Measurements from ENCODE around the gene PRDM16. TPM values are rescaled to one million over a fixed set of nuclear protein-coding genes. Genes with fewer than 3 reads are reported as not detected.

The PRDM16 gene
- total RNA-seq, 4 donors from 2014 or later: 15.7 to 54.3 (median 27.6) TPM

DNA sequence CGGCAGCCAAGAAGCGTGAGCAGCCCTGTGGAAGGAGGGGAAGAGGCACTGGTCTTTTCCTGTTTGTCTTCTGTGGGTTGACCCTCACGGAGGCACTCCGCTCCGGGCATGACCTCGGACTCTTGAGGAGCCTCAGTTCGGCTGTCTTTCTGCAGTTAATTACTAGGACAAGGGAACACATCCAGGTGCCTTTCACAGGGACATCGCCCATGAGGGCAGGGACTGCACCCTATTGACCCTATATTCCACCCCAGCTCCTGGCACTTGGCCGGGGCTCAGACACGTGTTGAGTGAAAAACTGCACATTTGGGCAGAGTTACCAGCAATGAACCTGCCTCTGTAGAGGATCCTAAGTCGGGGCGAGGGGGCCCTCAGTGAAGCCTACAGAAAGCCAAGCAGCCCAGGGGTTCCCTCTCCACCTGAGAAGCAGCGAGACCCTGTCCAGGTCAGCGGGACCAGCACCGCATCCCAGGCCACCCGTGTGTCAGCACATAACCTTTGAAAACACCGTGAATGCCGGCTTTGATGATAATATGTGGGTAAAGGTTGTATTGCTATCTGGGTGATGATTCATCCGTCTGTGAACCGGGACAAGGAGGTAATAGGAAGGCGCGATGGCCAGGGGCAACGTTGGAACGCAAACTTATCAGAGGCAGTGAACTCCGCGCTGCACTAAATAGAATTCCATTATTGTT lies 224.0 kb downstream of the PRDM16 start:
- no peaks in the 10 kb centered on the region for H3K9me3 ChIP-seq
- TF ChIP-seq, protein P1, sequence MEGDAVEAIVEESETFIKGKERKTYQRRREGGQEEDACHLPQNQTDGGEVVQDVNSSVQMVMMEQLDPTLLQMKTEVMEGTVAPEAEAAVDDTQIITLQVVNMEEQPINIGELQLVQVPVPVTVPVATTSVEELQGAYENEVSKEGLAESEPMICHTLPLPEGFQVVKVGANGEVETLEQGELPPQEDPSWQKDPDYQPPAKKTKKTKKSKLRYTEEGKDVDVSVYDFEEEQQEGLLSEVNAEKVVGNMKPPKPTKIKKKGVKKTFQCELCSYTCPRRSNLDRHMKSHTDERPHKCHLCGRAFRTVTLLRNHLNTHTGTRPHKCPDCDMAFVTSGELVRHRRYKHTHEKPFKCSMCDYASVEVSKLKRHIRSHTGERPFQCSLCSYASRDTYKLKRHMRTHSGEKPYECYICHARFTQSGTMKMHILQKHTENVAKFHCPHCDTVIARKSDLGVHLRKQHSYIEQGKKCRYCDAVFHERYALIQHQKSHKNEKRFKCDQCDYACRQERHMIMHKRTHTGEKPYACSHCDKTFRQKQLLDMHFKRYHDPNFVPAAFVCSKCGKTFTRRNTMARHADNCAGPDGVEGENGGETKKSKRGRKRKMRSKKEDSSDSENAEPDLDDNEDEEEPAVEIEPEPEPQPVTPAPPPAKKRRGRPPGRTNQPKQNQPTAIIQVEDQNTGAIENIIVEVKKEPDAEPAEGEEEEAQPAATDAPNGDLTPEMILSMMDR (IDR thresholded peaks at IDR 0.05): no peak
- no peak for TF ChIP-seq POLR2A (IDR thresholded peaks at IDR 0.05)
- WGBS, 2 donors: 93 to 96% methylated on average over 25 to 26 of the region's 26 CpGs
- peaks cover 13 to 21% of the 10 kb centered on the region in 2 donors for H3K4me1 ChIP-seq
- no peaks in the 10 kb centered on the region for H3K27me3 ChIP-seq
- no peaks in the 10 kb centered on the region for H3K36me3 ChIP-seq
- H3K4me3 ChIP-seq (replicated peaks in 1 of 3): no peak overlapping the region
- intact Hi-C loops (cut with DNase I): no loop called here
- DNase-seq: no peak
- peak overlapping the region; percentile 41 to 77 (median 65) for H3K27ac ChIP-seq

DNA sequence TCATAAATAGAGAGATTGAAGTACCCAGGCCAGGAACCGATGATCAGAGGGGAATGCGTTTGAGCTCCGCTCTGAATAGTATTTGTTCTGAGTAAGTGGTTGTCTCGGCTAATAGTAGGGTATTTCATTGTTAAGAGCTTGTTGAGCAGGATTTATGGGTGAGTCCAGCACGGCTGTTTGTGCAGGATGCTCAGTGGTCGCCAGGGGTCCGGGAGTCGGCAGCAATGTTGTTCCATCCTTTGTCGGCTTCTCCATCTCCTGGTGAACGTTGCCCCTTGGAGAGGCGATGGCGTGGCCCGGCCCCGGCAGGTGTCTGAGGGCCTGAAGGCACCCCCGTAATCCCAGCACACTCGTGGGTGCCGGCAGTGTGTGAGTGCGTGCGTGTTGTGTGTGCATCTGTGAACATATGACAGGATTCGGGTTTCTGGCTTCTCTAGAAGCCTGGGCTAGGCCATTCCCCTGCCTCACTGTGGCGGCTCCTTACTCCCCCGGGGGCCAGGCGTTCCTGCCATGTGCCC lies 224.6 kb downstream of the PRDM16 start:
- TF ChIP-seq, protein P1 (IDR thresholded peaks at IDR 0.05): no peak
- H3K27me3 ChIP-seq: no peaks in the 10 kb centered on the region
- DNase-seq: no peak
- no peak overlapping the region for H3K4me3 ChIP-seq (replicated peaks in 1 of 3)
- intact Hi-C loops (cut with DNase I): no loop called here
- no peaks in the 10 kb centered on the region for H3K9me3 ChIP-seq
- 88 to 90% methylated on average over 23 of the region's 23 CpGs for WGBS, 2 donors
- peaks cover 13 to 21% of the 10 kb centered on the region in 2 donors for H3K4me1 ChIP-seq
- H3K36me3 ChIP-seq: no peaks in the 10 kb centered on the region
- no peak overlapping the region for H3K27ac ChIP-seq

DNA sequence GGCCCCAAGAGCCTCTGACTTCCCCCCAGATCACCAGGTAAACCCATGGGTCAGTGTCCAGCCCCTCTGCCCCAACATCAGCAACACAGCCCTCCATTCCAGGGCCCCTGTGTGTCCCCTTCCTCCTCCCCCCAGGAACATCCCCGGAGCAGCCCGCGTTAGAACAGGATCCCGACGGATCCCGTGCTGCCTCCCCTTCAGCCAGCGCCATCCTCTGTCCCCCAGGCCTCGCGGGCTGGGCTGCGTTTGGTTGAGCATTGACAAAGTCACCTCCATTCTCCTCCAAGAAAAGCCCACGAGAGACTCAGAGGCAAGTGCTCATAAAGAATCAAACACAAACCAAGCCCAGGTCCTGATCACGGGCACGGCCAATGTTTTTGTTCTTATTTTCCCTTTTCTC lies 225.4 kb downstream of the PRDM16 start:
- intact Hi-C loops (cut with DNase I): no loop called here
- no peak overlapping the region for H3K27ac ChIP-seq
- no peak for TF ChIP-seq POLR2A (IDR thresholded peaks at IDR 0.05)
- TF ChIP-seq, protein P1 (IDR thresholded peaks at IDR 0.05): no peak
- peaks cover 13 to 21% of the 10 kb centered on the region in 2 donors for H3K4me1 ChIP-seq
- no peak for DNase-seq
- 88 to 97% methylated on average over 12 to 13 of the region's 13 CpGs for WGBS, 2 donors
- H3K4me3 ChIP-seq (replicated peaks in 1 of 3): no peak overlapping the region
- H3K9me3 ChIP-seq: no peaks in the 10 kb centered on the region
- H3K36me3 ChIP-seq: no peaks in the 10 kb centered on the region
- H3K27me3 ChIP-seq: no peaks in the 10 kb centered on the region

DNA sequence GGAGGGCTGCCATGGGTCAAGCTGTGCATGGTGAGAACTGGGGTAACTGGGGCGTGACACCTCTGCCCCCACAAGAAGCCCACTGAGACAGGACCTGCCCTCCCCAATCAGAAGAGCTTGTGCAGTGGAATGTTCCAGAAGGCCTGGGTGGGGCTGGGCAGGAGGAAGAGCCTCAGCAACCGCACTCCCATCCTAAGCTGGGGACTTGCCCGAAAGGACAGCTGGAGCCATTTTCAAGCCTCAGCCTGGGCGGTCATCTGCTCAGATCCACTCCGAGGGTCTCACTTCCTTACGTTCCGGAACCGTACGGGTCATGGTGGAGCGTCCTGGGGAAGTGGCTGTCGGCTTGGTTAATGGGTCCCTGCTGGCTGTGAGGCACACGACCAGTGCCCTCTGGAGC lies 226.8 kb downstream of the PRDM16 start:
- intact Hi-C loops (cut with DNase I): no loop called here
- Histone ChIP-seq H3K4me1 (peaks cover 13 to 21% of the 10 kb centered on the region in 2 donors), H3K9me3 (no peaks in the 10 kb centered on the region), H3K36me3 (no peaks in the 10 kb centered on the region), H3K4me3 (replicated peaks in 1 of 3) (no peak overlapping the region), H3K27me3 (no peaks in the 10 kb centered on the region), H3K27ac (no peak overlapping the region)
- WGBS, 2 donors: 84 to 93% methylated on average over 2 to 12 of the region's 12 CpGs
- TF ChIP-seq, protein P1 (IDR thresholded peaks at IDR 0.05): no peak
- no peak for TF ChIP-seq POLR2A (IDR thresholded peaks at IDR 0.05)
- no peak for DNase-seq

DNA sequence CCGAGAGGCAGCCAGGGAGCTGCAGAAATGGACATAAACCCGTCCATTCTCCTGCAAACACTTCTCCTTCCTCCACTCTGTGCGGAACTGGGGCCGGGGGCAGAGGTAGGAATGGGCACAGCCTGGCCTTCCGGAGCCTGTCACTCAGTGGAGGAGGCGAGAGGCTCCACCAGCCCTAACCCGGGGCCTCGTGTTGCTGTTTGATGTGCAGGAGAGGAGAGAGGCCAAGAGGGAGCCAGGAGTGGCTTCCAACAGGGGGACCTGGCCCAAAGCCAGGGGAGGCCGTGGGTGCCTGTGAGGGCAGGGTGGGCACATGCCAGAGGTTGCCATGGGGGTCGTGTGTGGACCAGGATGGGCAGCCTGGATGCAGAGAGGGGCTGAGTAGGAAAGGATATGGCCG lies 227.3 kb downstream of the PRDM16 start:
- Histone ChIP-seq H3K27me3 (no peaks in the 10 kb centered on the region), H3K4me3 (replicated peaks in 1 of 3) (no peak overlapping the region), H3K9me3 (no peaks in the 10 kb centered on the region), H3K4me1 (peaks cover 13 to 20% of the 10 kb centered on the region in 2 donors), H3K36me3 (no peaks in the 10 kb centered on the region), H3K27ac (no peak overlapping the region)
- intact Hi-C loops (cut with DNase I): no loop called here
- TF ChIP-seq, protein P1 (IDR thresholded peaks at IDR 0.05): no peak
- no peak for TF ChIP-seq POLR2A (IDR thresholded peaks at IDR 0.05)
- DNase-seq: no peak
- 56 to 73% methylated on average over 10 of the region's 11 CpGs for WGBS, 2 donors

Measured in thyroid gland (tissue), 4 donors.